ENCODE data around the gene PTPRD.

DNA sequence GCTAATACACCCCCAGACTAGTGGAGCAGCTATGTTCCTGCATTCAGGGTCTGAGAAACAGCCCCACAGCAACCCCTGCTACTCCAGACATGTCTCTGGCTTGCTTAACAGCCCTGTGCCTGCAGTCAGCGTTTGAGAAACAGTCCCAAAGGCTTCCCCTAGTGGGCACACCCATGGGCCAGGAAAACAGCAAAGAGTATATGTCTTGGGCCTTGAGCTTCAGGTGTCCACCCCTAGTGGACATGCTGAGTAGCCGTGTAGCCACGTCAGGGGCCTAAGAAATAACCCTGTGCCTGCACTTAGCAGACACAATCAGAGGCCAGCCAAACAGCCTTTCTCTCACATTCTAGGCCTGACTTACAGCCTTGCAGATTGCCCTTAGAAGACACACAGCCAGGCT, 698.6 kb downstream of the PTPRD start:
- TF ChIP-seq POLR2A (IDR thresholded peaks at IDR 0.05) = no peak
- TF ChIP-seq, protein P1, sequence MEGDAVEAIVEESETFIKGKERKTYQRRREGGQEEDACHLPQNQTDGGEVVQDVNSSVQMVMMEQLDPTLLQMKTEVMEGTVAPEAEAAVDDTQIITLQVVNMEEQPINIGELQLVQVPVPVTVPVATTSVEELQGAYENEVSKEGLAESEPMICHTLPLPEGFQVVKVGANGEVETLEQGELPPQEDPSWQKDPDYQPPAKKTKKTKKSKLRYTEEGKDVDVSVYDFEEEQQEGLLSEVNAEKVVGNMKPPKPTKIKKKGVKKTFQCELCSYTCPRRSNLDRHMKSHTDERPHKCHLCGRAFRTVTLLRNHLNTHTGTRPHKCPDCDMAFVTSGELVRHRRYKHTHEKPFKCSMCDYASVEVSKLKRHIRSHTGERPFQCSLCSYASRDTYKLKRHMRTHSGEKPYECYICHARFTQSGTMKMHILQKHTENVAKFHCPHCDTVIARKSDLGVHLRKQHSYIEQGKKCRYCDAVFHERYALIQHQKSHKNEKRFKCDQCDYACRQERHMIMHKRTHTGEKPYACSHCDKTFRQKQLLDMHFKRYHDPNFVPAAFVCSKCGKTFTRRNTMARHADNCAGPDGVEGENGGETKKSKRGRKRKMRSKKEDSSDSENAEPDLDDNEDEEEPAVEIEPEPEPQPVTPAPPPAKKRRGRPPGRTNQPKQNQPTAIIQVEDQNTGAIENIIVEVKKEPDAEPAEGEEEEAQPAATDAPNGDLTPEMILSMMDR (IDR thresholded peaks at IDR 0.05) = no peak

All from thyroid gland (tissue), 4 donors.